Neutrophil (primary cell): ENCODE results near the gene HORMAD2.

ENCODE experiments used
- H3K27ac ChIP-seq: fragments of 200-600 bp; sonication (generic); 2 replicates; pipeline ENCODE4 v1.5.1; 2016; ENCODE audit warnings: mild to moderate bottlenecking, moderate library complexity
- H3K27me3 ChIP-seq: fragments of 200-600 bp; sonication (generic); 2 replicates; pipeline ENCODE4 v1.6.0; 2016; ENCODE audit warnings: mild to moderate bottlenecking
- H3K36me3 ChIP-seq: fragments of 200-600 bp; sonication (generic); 2 replicates; pipeline ENCODE4 v1.5.1; 2017
- H3K4me1 ChIP-seq, 2 experiments: fragments of 200-600 bp in 1 of 2; sonication (generic) in 1 of 2; 1 replicate in 1 of 2; 2 replicates in 1 of 2; pipeline versions ENCODE4 v1.5.1 to v1.6.1; 2013 to 2016; ENCODE audit warnings: low read depth in 1 of 2, low read length in 1 of 2, mild to moderate bottlenecking in 1 of 2, moderate library complexity in 1 of 2; ENCODE audit not compliant: control insufficient read depth in 1 of 2, insufficient read depth in 1 of 2
- H3K4me3 ChIP-seq, 2 experiments: fragments of 200-600 bp in 1 of 2; sonication (generic) in 1 of 2; 1 replicate in 1 of 2; 2 replicates in 1 of 2; pipeline ENCODE4 v1.5.1; 2013 to 2016; ENCODE audit warnings: low read depth in 1 of 2, low read length in 1 of 2, mild to moderate bottlenecking in 1 of 2, moderate library complexity in 1 of 2
- H3K9me3 ChIP-seq: fragments of 200-600 bp; sonication (generic); 2 replicates; pipeline ENCODE4 v1.5.1; 2016
- TF ChIP-seq, protein P1 (sequence below): fragments of 200-600 bp; sonication (generic); IDR thresholded peaks from 2 replicates; pipeline ENCODE4 v1.5.1; 2016; ENCODE audit warnings: antibody characterized with exemption

The HORMAD2 gene

DNA sequence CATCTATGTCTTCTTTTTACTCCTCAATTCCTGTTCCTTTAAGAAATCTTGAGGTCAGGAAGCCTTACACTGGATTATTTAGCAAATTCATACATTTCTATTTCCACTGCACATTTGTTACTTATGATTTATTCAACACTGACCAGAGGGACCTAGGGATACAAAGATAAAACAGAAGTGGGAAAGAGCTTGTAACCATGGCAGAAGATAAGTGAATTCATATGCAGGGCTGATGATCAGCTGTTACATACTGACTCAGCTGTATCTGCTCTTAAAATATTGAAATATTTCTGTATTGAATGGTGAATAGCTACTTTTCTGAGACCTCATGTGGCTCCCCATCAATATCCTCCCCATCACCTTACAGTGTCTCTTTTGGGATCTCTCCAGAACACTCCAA is 25.2 kb downstream of the HORMAD2 start:
- TF ChIP-seq, protein P1, sequence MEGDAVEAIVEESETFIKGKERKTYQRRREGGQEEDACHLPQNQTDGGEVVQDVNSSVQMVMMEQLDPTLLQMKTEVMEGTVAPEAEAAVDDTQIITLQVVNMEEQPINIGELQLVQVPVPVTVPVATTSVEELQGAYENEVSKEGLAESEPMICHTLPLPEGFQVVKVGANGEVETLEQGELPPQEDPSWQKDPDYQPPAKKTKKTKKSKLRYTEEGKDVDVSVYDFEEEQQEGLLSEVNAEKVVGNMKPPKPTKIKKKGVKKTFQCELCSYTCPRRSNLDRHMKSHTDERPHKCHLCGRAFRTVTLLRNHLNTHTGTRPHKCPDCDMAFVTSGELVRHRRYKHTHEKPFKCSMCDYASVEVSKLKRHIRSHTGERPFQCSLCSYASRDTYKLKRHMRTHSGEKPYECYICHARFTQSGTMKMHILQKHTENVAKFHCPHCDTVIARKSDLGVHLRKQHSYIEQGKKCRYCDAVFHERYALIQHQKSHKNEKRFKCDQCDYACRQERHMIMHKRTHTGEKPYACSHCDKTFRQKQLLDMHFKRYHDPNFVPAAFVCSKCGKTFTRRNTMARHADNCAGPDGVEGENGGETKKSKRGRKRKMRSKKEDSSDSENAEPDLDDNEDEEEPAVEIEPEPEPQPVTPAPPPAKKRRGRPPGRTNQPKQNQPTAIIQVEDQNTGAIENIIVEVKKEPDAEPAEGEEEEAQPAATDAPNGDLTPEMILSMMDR, result no peak
- H3K4me3 ChIP-seq, result no peak overlapping the region

DNA sequence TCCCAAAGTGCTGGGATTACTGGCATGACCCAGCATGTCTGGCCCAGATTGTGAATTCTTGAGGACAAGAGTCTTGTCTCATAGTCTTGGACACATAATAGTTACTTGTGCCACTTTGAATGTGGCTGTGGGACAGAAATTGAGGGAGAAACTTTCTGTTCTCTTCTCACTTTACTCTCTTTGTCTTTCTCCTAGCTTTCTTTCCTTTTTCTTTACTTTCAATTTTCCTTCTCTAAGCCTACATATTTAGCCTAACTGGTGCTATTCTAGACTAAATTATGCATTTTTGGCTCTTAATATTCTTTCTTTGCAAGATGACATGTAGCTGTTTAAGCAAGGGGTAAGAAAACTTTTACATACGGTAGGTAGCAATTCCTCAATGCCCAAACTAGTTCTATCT is 33.2 kb downstream of the HORMAD2 start:
- Histone ChIP-seq H3K36me3 (no peaks in the 10 kb centered on the region), H3K4me3 (no peak overlapping the region), H3K4me1 (peaks cover 0 to 5% of the 10 kb centered on the region in 2 experiments), H3K27ac (no peak overlapping the region), H3K9me3 (no peaks in the 10 kb centered on the region), H3K27me3 (no peaks in the 10 kb centered on the region)
- TF ChIP-seq, protein P1, result no peak

More for the DNA sequence above, 25.2 kb downstream of the HORMAD2 start:
- Histone ChIP-seq H3K9me3 (no peaks in the 10 kb centered on the region), H3K4me1 (peaks cover 0 to 5% of the 10 kb centered on the region in 2 experiments), H3K36me3 (no peaks in the 10 kb centered on the region), H3K27ac (no peak overlapping the region), H3K27me3 (peaks cover 3% of the 10 kb centered on the region)

DNA sequence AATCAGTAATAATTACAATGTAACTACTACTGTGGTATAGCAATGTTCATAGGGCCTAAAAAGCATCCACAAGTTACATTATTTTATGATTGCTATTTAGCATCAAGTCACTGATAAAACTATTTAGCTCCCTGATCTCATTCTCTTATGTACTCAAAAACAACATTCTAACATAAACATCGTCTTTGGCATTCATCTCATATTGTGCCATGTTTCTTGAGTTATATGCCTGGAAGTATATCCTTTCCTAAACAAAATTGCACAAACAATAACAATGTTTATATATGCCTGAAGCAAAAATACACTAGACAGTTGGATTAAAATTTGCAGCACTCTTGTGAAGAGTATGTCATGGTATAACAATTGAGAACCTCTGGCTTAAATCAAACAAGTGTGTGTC is 34.1 kb downstream of the HORMAD2 start:
- Histone ChIP-seq H3K27ac (no peak overlapping the region), H3K4me3 (no peak overlapping the region), H3K27me3 (no peaks in the 10 kb centered on the region), H3K4me1 (peaks cover 0 to 5% of the 10 kb centered on the region in 2 experiments), H3K36me3 (no peaks in the 10 kb centered on the region), H3K9me3 (no peaks in the 10 kb centered on the region)
- TF ChIP-seq, protein P1, result no peak

DNA sequence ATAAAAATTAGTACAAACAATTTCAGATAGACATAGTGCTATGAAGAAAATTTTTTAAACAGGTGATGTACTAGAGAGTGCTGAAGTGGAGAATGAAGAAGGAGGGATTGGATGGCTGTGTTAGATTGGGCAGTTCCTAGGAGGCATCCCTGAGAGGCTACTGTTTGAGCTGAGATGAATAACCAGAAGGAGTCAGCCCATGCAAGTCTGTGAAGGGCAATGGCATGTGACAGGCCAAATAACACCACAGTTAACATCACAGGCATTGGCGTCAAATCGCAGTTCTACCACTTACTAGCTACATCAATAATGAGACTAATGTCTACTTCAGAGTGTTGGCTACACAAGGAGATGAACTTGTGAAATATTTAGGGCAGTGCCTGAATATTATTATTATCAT is 35.4 kb downstream of the HORMAD2 start:
- no peaks in the 10 kb centered on the region for H3K9me3 ChIP-seq
- no peak overlapping the region for H3K27ac ChIP-seq
- H3K36me3 ChIP-seq, result no peaks in the 10 kb centered on the region
- no peaks in the 10 kb centered on the region for H3K27me3 ChIP-seq
- H3K4me3 ChIP-seq, result no peak overlapping the region
- H3K4me1 ChIP-seq, result peaks cover 0 to 5% of the 10 kb centered on the region in 2 experiments
- TF ChIP-seq, protein P1, result no peak

DNA sequence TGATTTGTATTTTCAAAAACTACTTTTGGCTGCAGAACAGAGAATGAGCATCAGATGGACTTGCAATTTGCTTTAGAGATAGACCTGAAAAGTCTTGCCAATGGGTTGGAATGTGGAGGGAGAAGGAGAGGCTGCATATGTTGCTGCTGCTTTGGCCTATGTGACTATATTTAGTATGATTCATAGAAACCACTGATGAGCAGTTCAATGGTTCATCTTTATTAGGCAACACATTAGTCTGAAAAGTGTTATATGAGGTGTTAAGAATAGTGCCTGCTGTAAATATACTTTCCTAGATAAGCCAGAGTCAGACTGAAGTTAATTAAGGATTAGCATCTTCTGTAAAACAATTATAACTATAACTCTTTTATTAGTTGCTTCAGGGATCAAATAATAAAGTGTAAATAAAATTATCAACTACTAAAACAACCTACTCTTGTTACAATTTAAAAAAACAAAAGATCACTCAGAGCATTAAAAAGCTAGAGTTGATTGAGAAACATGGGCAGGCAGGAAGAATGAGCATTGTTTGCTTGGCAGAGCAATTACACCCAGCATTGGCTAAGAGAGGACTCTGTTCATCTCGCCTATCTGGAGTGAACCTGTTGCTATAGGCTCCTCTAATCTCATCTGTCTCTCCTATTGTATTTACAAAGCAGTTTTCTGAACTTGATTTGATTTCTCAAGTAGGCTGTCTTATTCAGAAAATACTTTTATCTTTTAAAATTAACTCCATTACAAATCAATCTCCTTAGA is 36.3 kb downstream of the HORMAD2 start:
- peaks cover 0 to 5% of the 10 kb centered on the region in 2 experiments for H3K4me1 ChIP-seq

More for the DNA sequence above, 36.3 kb downstream of the HORMAD2 start:
- TF ChIP-seq, protein P1, result no peak
- Histone ChIP-seq H3K36me3 (no peaks in the 10 kb centered on the region), H3K9me3 (no peaks in the 10 kb centered on the region), H3K4me3 (no peak overlapping the region), H3K27me3 (no peaks in the 10 kb centered on the region), H3K27ac (no peak overlapping the region)
